Activated gamma-delta T cell treated with Interleukin-2 at 50 U/mL for 16 hours (primary cell): ENCODE results near the gene SLC39A13.

Source experiments
- DNase-seq: peaks from one replicate; pipeline ENCODE4 v3.0.0-alpha.2; 2020

The SLC39A13 gene

DNA sequence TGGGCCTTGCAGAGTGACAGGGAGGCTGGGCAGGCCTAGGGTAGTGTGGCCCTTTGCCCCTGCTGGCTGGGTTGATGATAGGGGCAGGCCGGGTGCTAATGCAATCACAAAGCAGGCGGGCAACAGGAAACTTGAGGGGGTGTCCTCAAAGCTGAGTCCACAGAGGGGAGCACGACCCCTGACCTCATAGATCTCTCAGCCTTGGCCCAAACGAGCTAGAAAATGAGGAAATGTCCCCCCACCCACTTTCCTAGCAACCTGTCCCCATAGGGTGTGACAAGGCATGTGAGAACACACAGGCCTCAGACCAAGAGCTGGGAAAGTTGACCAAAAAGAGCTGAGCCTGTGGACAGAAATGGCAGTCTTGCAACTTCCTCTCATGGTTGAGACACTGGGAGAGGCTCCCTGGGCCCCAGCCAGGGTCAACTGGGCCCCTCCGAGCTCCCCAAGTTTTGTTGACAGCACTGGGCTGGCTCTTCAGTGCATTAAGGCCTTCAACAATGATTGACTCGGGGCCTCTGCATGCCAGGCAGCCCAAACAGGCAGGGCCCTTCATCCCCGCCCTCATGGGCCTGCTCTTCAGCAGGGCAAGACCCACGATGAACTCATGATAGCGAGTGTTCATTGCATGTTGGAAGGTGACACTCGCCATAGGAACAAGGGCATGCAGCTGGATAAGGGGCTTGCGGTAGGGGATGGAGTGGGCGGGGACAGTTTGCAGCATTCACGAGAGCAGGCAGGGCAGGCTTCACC, 20.3 kb upstream of the SLC39A13 start:
- DNase-seq = no peak

DNA sequence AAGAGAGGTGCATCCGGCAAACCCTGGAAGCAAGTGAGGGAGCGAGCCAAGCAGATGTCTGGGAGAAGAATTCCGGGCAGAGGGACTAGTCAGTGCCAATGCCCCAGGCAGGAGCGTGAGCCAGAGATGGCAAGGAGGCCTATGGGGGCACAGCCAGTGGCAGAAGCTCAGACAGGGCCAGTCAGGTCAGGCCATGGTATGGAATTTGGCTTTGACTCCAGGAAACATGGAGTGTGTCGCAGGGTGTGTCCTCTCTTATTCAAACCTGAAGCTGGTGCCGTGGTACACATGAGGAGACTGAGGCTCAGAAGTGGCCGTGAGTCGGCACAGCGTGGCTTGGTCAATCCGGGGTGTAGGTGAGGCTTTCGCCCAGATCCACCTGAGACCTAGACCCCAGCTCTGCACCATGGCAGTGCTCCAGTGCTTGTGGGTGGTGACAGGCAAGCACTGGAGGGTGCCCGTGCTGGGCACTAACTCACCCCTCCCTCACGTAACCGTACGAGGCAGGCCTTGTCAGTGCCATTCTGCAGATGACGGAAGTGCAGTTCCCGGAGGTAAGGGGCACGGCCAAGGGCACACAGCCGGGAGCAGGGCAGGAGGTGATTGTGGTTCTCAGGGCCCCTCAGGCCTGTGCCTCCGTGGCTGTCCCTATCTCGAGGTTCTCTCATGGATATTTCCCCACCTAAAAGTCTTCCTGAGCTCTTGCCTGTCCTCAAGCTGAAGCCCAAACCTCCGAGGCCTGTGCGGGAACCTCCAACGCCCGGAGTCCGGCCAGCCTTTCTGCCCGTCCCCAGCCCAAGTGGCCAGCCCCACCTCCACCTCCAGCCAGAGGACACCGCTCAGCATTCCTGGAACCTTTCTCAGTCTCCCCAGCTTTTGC, 19.5 kb upstream of the SLC39A13 start:
- no peak for DNase-seq

DNA sequence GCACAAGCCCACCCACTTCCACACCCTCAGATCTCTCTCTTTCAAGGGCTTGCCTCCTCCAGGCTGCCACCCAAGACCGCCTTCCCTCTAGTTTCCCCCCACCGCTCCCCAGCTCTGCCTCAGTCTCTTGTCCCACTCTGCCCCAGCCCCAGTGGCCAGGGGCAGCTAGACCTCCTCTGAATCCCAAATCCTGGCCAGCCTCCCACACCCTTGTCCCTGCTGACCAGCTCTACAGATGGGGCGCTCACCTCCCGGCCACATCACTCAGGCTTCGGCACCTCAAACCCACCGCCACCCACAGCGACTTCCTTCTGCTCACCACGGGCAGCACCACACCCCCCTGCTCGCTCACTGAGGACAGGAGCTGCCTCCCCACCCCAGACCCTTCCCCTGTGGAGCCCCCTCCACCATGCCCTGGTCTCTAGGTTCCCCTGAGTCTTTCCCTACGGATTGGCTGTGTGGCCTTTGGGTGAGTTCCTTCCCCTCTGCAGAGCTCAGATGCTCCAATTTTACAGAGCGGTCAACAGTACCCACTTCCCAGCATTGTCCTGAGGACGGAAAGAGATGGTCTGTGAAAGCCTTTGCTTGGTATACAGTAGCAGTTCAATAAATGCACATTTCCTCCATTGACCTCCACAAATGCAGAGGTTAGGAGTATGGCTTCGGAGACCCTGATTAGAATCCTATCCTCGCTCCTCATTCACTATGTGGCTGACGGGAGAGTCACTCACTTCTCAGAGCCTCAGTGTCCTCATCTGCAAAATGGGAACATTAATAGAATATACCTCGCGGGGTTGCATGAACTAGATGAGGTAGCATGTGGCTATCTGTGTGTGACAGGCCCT, 18.6 kb upstream of the SLC39A13 start:
- DNase-seq = no peak

DNA sequence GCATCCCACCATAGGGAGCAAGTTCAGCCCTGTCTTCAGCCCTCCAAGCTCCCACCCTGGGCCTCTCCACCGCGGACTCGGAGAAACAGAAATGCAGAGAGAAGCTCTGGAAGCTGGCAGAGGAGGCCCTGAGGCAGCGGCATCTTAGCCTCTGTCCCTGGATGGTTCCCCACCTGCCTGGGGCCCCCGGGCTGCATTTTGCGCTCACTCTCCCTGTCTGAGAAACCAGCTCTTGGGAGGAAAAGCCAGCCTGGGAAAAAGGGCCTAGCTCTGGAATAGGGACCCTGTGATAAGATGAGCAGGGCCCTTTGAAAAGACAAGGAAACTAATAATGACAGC, 18.0 kb upstream of the SLC39A13 start:
- DNase-seq = no peak

DNA sequence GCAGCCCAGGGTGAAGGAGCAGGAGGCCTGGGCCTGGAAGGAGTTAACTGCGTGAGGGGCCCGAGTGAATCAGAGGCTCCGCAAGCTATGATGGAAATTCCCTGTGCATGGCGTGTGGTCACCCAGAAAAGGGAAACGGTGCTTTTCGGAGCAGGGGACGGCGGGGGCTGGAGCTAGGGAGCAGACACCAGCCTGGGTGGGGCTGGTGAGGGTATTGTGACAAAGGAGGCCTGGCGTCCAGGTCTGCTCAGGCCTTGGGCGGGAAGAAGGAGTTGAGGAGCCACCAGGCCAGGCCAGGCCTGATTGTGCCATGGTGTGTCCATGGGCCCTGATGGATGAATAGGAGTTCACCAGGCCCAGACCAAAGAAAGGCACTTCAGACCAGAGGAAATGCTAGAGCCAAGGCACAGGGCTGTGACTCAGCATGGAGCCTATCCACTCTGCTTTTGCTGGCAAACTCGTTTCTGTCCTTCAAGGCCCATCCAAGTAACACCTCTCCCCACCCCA, 17.3 kb upstream of the SLC39A13 start:
- DNase-seq = no peak

DNA sequence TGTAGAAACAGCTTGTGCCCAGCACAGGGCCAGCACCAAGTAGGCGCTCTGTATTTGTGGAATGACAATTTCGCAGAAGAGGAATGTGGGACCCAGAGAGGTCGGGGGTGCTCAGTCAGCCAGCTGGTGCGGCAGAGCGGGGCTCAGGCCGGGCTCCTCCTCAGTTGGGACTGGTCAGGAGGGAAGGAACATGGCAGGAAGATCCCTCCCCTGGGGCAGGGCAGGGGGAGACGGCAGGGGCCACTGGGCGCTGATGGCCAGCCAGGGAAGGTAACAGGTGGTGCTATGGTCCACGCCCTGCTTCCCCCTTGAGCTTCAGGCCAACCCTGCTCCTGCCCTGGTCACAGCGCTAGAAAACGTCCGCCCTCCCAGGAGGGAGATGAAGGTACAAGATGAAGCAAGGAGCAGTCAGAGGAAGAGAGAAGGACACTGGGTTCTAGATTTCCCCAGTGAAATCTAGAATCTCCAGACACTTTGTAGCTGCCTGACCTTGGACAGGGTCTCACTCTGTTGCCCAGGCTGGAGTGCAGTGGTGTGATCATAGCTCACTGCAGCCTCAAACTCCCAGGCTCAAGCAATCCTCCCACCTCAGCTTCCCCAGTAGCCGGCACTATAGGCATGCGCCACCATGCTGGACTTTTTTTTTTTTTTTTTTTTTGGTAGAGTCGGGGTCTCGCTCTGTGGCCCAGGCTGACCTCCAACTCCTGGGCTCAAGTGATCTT, 16.5 kb upstream of the SLC39A13 start:
- no peak for DNase-seq

DNA sequence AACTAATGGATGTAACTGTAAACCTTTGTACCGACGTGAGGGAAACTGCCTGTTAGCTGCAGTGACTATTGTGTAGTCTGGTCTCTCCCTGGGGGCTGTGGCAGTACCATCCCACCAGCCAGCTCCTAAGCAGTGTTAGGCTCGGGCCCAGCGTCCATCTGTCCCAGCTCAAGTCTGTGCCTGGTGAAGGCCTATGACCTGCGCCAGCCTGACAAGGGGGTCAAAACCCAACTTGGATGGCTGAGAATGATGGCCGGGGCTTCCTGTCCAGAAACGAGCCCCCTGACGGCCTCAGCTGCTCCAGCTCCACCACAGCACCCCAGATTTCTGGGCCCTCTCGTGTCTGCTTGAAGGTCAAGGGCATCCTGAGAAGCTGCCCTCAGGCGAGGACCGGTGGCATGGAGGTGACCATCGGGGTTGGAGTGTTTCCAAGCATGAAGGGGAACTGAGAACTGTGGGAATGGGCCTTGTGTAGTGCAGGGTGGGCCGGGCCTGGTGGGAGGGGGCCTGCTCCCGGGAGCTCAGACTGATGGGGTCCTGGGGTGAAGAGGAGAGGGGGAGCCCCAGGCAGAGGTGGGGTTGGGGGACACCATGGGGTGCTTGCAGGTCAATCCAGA, 15.7 kb upstream of the SLC39A13 start:
- no peak for DNase-seq

DNA sequence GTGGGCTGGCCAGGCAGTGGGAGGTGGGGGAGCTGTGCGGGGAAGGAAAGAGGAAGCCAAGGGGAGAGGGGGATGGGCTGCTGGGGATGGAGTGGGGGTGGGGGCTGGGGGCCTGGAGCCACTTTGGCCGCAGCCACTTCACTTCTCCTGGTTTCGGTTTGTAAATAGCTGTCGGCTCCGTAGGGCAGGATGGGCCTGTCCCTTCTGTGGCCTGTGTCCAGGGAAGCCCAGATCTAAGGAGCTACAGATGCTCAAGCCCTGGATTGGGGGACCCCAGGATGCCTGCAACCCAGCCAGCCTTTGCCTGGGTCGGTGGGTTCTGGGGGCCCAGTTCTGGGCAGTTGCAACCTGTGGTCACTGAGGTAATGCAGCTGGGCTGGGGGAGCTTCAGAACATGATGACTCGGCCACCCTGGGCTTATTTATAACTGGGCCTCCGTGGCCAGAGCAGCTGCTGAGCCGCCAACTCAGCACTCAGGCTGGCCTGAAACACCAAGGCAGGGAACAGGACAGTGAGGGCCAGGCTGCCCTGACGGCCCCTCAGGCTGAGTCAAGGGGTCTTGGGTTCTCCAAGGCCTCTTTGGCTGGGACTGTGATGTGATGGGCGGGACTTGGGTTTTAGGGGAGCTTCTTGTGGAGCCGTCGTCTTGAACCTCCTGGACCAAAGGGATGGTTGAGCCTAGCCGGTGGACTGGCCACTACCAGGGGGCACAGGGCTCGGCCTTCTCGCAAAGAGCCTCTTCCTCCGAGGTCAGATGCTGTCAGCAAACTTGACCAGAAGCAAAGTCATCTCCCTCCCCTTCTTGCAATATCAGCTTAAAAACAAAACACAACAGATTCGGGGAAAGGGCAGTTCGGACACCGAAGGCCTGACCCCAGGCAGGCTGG, 15.0 kb upstream of the SLC39A13 start:
- no peak for DNase-seq

DNA sequence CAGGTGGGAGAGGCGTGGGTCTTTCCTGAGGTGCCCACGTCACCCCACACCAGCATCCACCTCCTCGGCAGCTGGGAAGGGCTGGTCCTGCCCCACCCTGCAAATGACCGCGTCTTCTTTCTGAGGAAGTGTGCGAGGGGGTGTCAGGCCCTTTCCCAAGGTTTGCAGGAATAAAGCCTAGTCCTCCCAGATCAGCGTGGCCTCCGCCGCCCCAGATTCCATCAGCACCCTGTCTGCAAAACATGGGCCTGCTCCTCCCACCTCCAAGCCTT, 14.4 kb upstream of the SLC39A13 start:
- DNase-seq = no peak

DNA sequence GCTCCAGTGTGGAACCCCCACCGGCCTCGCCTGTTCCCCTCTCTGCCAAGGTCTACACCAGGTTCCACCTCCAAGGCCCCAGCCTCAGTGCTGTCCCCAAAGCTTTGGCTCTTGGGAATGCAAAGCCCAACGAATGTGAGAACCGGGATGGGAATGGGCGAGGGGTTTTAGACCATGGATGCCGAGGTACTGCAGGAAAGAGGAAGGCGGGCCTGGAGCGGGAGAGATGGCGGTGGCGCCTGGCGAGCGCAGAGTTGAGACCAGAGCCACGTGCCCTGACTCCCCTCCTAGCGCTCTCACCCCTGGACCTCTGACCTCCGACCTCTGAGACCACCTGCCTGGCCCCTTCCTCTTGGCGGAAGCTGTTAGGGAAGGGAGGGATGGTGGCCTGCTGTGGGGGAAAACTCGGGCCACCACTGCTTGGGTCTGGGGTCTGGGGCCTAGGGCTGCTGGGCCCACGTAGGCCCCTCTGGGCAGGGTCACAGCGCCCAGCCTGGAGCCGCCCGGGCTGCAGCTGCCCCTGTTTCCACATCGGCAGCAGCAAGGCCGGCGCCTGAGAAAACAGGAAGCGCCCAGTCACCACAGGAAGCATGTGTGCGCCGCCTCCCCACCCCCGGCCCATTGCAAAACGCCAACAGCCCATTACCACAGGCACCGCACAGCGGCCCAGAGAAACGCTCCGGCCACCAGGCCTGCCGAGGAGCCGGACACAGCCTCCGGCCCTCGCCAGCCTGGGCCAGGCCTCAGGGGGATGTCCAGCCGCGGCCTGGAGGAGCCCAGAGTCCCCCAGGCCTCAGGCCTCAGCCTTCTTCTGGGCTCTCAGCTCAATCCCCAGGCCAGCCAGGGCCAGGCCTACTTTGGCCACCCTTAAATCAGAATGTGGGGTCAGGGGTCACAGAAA, 13.8 kb upstream of the SLC39A13 start:
- peak; percentile 65 for DNase-seq

DNA sequence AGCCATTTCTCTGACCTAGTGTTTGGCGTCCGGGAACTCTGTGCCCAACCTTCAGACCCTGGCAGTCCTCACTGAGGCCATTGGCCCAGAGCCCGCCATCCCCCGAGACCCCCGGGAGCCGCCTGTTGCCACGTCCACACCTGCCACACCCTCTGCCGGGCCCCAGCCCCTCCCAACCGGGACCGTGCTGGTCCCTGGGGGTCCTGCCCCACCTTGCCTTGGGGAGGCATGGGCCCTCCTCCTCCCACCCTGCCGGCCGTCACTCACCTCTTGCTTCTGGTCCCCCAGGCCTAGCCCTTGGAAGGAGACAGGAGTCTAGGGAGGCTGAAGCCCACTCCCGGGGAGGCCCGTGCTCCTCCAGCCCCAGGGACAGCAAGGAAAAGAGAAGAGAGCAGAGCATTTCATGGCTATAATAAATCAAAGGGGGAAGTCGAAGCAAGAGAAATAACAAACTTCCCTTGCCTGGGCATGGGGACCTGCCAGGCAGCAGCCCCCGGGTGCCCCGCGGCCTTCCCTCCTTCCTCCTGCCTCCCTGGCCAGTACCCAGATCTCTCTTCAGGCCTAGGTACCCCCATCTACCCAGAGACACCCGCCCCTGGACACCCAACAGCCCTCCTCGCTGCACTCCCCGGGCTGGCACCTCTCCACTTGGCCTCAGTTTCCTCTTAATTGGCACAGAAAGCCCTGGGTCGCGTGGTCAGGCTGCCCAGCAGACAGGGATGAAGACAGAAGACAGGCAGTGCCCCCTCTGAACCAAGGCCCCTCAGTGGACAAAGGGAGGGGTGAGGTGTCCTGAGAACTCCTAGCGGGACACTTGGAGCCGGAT, 13.0 kb upstream of the SLC39A13 start:
- no peak for DNase-seq

DNA sequence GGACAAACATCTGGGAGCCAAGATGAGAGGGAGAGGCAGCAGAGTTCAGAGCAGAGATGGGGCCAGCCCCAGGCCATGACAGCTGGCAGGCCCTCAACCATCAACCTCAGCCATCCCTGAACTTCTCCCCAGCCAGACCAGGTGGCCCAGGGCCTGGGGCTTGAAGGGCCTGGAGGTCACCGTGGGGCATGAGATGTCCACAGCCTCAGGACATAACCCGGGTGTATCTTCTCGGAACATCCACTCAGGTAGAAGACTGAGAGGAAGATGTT, 12.4 kb upstream of the SLC39A13 start:
- no peak for DNase-seq

DNA sequence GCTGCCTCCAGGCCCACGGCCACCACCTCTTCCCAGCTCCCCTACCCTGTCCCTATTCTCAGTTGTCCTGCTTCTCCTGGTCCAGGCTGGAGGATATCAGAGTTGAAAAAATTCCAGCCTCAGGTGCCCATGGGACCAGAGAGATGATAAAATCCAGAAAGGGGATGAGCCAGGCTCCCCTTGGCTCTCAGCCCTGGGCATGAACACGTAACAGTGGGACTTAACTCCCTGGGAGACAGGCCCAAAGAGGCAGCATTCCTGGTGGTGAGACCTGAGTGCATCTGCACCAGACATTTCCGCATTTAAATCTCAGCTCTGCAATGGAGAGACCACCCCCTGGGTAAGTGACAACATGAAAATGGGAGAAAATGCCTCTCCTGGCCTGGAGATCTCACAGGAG, 10.4 kb upstream of the SLC39A13 start:
- DNase-seq = no peak

DNA sequence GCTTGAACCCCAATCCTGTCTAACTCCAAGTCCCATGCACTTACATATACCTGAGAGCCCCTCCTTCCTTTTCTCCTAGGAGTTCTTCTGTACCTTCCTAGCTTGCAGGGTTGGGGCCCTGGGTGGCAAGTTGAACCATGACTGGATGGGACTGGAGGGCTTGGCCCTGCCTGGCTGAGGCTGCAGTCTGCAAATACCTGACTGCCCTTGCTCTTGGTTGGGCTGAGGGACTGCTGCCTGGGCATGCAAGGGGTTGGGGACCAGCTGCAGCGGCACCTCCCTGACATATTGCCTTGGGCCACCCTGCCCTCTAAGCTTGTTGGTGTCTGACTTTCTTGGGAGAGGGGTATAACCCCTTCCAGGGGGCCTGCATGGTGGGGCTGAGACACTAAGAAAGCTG, 9.8 kb upstream of the SLC39A13 start:
- DNase-seq = no peak

DNA sequence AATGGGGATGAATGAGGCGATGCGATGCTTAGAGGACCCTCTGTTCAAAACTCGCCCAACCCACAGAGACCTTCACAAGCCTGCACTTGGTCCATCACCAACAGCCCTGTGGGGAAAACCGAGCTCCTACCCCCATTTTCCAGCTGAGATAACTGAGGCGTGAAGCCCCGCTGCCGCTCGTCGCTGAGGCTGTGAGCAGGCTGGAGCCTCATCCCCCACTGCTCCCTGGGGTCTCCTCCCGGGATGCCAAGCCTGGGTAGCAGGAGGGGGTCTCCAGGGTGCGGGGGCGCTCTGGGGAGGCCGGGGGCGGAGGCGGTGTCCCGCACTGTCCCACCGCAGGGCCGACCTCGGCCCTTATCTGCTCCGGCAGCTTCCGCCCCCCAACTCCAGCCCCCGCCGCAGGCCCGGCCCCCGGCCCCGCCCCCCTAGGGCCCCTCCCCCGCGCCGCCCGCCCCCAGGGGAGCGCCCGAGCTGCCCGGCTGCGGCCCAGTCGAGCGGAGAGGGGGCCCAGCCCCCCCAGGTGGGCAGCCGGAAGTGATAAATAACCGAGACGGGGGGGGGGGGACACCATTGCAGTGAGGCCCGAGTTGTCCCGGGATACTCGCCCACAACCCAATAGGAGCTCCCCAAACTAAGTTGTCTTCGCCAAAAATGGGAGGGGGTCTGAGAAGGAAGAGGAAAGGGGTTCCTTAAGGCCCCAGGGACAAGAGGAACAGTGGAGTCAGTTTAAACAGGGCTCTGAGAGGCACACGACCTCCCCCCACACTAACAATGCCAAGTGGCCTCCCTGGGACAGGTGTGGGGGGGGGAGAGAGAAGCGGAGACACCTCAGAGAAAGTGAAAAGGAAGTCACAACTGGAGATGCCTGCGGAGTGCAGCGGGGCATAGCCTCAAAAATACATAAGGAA, 8.3 kb upstream of the SLC39A13 start:
- peak; percentile 40 for DNase-seq

DNA sequence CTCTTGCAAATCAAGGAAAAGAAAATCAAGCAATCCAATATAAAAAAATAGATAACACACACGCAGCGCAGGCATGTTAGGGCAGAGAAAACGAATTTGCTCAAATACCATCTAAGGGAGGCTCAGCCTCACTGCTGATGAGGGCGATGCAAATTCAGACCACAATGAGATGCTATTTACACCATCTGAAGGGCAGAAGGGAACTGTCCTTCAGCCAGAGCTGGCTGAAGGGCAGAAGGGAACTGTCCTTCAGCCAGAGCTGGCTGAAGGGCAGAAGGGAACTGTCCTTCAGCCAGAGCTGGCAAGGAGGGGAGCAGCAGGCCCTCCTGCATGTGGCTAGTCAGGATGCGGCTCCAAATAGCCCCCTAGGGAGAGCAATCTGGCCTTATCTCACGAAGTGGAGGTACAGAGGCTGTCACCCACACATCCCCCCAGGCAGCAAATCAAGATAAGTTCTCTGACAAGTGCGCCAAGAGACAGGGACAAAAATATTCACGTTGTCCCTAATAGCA, 7.6 kb upstream of the SLC39A13 start:
- no peak for DNase-seq

DNA sequence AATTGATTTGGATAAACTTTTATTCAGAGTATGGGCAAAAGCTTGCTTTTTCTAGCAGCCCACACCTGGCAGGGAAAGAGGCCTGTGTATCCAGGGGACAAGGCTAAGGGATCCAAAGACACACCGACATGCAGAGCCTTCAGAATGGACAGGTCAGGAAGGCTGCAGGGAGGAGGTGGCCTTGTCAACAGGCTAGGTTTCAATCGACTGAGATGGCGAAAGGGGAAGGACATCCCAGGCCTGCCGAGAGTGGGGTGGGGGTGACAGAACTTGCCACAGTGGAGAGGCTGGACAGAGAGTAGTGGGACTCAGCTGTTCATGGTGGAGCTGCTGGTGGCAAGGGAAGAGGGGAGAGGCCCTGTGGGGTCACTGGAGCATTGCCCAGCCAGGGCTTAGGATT, 5.3 kb upstream of the SLC39A13 start:
- no peak for DNase-seq

DNA sequence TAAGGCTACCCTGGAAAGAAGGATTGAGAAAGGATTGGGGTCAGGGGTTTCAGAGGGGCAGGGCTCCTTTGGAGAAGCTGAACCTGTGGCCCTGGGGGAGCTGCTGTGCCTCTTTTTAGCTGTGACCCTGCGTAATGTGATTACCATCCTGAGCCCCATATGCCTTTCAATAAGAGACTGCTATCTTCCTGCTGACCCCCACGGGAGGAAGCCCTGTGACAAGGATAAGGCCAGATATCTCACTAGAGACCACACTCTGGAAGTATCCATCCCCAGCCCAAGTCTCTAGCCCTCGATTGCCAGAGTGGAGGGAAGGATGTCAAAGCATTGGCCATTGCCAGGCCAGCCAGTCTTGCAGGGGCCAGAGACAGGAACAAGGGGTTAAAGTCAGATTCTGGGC, 4.8 kb upstream of the SLC39A13 start:
- DNase-seq = no peak
